ENCODE data around the gene SLX9. TPM values are rescaled to one million over a fixed set of nuclear protein-coding genes. Genes with fewer than 3 reads are reported as not detected.

The SLX9 gene
- polyA plus RNA-seq, 1 of the 3 experiments (the other 2 are of a cell fraction): 42.9 TPM

DNA sequence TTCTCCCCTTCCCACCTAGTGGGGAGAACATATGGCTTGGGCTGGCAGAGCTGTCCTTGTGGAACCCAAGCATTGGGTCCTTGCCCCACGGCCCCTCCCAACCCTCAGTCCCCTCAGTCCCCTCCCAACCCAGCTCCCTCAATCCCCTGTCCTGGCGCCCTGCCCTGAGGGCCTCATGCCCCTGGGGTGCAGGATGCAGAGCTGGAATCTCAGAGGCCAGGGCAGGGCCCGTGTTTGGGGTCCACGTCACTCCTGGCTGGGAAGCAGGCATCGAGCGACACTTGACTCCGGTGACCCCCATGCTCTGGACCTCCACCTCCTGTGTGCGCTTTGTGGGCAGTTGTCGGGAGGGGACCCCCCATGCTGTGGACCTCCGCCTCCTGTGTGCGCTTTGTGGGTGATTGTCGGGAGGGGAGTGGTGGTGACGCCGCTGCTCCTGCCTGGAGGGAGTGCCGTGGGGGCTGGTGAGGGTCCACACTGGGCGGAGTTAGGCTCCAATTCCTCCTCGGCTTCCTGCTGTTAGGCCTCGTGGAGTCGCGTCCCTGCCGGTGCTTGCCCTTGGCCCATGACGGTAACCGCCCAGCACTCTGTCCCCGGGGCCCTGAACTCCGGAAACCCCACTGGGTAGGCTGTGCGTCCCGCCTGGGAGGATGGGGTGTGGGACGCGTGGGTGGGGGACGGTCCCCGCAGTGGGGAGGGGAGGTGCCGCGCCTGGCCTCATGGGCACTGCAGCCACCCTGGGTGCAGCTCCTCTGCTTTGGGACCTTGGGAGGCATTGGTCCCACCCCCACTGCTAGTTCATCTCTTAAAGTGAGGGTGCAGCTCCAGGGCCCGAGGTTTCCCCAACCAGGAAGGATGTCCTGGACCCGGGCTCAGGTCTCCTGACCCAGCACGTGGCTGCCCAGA lies 31.2 kb downstream of the SLX9 start:
- no peaks in the 10 kb centered on the region for H3F3A ChIP-seq (replicated peaks; ENCODE audit: insufficient read depth)
- no peak for DNase-seq
- ChIA-PET CTCF (interaction anchor here (0.7 to 1.9 kb wide), 7 partner anchors 14 to 169 kb away, joined by 3 to 6 read pairs (median 4); no protein-coding TSS in a partner anchor), POLR2A (interaction anchor here (0.8 kb wide), 1 partner anchor 97 kb away, joined by 3 read pairs; the partner anchor contains the start of gene PTTG1IP)
- no peak overlapping the region for H2AFZ ChIP-seq (ENCODE audit: low read depth)
- 96% methylated on average over 14 of the region's 36 CpGs for WGBS (ENCODE audit: low lambda C conversion rate)
- no peaks in the 10 kb centered on the region for H3K9me2 ChIP-seq
- H3K4me3 ChIP-seq (ENCODE audit: low read depth in 2 of 2, low read length in 1 of 2): no peak overlapping the region
- H3K79me2 ChIP-seq (ENCODE audit: insufficient read depth): peaks cover 10% of the 10 kb centered on the region; the same call in 1 of the 2 replicates
- H3K36me3 ChIP-seq (replicated peaks in 1 of 2; ENCODE audit: control insufficient read depth in 1 of 2, insufficient read depth in 2 of 2, low read length in 1 of 2): peaks cover 6 to 29% of the 10 kb centered on the region in 2 experiments
- no peak overlapping the region for H3K9ac ChIP-seq
- no peaks in the 10 kb centered on the region for H4K20me1 ChIP-seq (ENCODE audit: insufficient read depth)
- no peak overlapping the region; a peak in 1 of 4 replicates for H3K27ac ChIP-seq (ENCODE audit: low read depth in 2 of 2, low read length in 1 of 2)
- H3K9me3 ChIP-seq: no peaks in the 10 kb centered on the region
- H3K4me2 ChIP-seq: no peak overlapping the region
- TF ChIP-seq NRF1 (IDR thresholded peaks at IDR 0.05; ENCODE audit: low read depth, low read length) (no peak), MEF2A (IDR thresholded peaks at IDR 0.05; ENCODE audit: borderline replicate concordance, low read depth) (no peak), YY1 (IDR thresholded peaks at IDR 0.05; ENCODE audit: low read depth) (no peak), ELF1 (IDR thresholded peaks at IDR 0.05) (no peak), MAX (IDR thresholded peaks at IDR 0.05; ENCODE audit: low read depth) (no peak), RFX5 (IDR thresholded peaks at IDR 0.05; ENCODE audit: low read length) (no peak), USF1 (IDR thresholded peaks at IDR 0.05; ENCODE audit: borderline replicate concordance, low read depth) (no peak), TAF1 (IDR thresholded peaks at IDR 0.05; ENCODE audit: borderline replicate concordance, low read depth, low read length) (no peak), IRF3 (IDR thresholded peaks at IDR 0.05; ENCODE audit: low read depth, low read length) (no peak), SIN3A (IDR thresholded peaks at IDR 0.05; ENCODE audit: borderline replicate concordance, low read depth, low read length) (no peak), TEAD4 (IDR thresholded peaks at IDR 0.05; ENCODE audit: borderline replicate concordance, insufficient read depth) (no peak), RCOR1 (IDR thresholded peaks at IDR 0.05; ENCODE audit: low read length) (no peak), TCF12 (IDR thresholded peaks at IDR 0.05) (no peak), CHD2 (IDR thresholded peaks at IDR 0.05; ENCODE audit: low read length, partially characterized antibody) (no peak), FOXJ3 (CRISPR knock-in tag; IDR thresholded peaks at IDR 0.05) (no peak), REST (IDR thresholded peaks at IDR 0.05; ENCODE audit: low read depth, low read length) (no peak), POLR2AphosphoS5 (IDR thresholded peaks at IDR 0.05; ENCODE audit: low read depth, low read length) (no peak)
- TF ChIP-seq, protein P1, sequence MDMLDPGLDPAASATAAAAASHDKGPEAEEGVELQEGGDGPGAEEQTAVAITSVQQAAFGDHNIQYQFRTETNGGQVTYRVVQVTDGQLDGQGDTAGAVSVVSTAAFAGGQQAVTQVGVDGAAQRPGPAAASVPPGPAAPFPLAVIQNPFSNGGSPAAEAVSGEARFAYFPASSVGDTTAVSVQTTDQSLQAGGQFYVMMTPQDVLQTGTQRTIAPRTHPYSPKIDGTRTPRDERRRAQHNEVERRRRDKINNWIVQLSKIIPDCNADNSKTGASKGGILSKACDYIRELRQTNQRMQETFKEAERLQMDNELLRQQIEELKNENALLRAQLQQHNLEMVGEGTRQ (IDR thresholded peaks at IDR 0.05; ENCODE audit: borderline replicate concordance, low read depth, low read length): no peak
- H3K4me1 ChIP-seq (ENCODE audit: control insufficient read depth in 1 of 2, insufficient read depth in 2 of 2, low read depth in 1 of 2, low read length in 1 of 2): peaks cover 11 to 17% of the 10 kb centered on the region in 2 experiments; a peak in 3 of 4 replicates
- H3K27me3 ChIP-seq (ENCODE audit: insufficient read depth): no peaks in the 10 kb centered on the region

Measured in SK-N-SH (cell line).